ENCODE measurements around the gene ZNF284.
"Not testable (repeated sequence)": the region's sequence is repeated elsewhere in the genome, so short reads cannot be mapped to it uniquely, and the experiment has no call there.

Gene ZNF284

GRCh38 chr19:44113784-44114390, 41.9 kb downstream of the ZNF284 start:
- peak; percentile 47 for ATAC-seq
- no peak for TF ChIP-seq ZNF70 (CRISPR knock-in tag; IDR thresholded peaks at IDR 0.05)
- no peak for TF ChIP-seq TCF4 (CRISPR knock-in tag; IDR thresholded peaks at IDR 0.05; ENCODE audit: borderline replicate concordance)

- TF ChIP-seq ZNF8 (CRISPR knock-in tag; IDR thresholded peaks at IDR 0.05), result peak; percentile 60; the same call in 1 of the 2 replicates
- ATAC-seq, result not testable (repeated sequence)
Observed at GRCh38 chr19:44121162-44121561, 49.2 kb downstream of the ZNF284 start.

- TF ChIP-seq GLIS3 (CRISPR knock-in tag; IDR thresholded peaks at IDR 0.05) (no peak), ZC3H10 (CRISPR knock-in tag; IDR thresholded peaks at IDR 0.05) (no peak), BACH2 (CRISPR knock-in tag; IDR thresholded peaks at IDR 0.05; ENCODE audit: borderline replicate concordance) (no peak), ZNF565 (CRISPR knock-in tag; conservative IDR thresholded peaks at IDR 0.05; ENCODE audit: low read depth) (no peak), POU6F1 (CRISPR knock-in tag; IDR thresholded peaks at IDR 0.05; ENCODE audit: borderline replicate concordance, low read depth) (no peak), ZFP3 (CRISPR knock-in tag; IDR thresholded peaks at IDR 0.05) (no peak), CSDC2 (CRISPR knock-in tag; IDR thresholded peaks at IDR 0.05) (no peak), ZNF8 (CRISPR knock-in tag; IDR thresholded peaks at IDR 0.05) (no peak), ISL1 (CRISPR knock-in tag; IDR thresholded peaks at IDR 0.05) (no peak), TCF4 (CRISPR knock-in tag; IDR thresholded peaks at IDR 0.05; ENCODE audit: borderline replicate concordance) (no peak), PPARA (CRISPR knock-in tag; IDR thresholded peaks at IDR 0.05; ENCODE audit: borderline replicate concordance) (no peak), PATZ1 (CRISPR knock-in tag; IDR thresholded peaks at IDR 0.05; ENCODE audit: borderline replicate concordance) (no peak), CSRNP3 (CRISPR knock-in tag; IDR thresholded peaks at IDR 0.05) (no peak), CREB5 (CRISPR knock-in tag; IDR thresholded peaks at IDR 0.05; ENCODE audit: low read depth) (no peak), OSR1 (CRISPR knock-in tag; IDR thresholded peaks at IDR 0.05) (no peak)
Observed at GRCh38 chr19:44131955-44132354, 60.0 kb downstream of the ZNF284 start.

More at GRCh38 chr19:44131955-44132354, 60.0 kb downstream of the ZNF284 start:
- no peak for ATAC-seq

Measured in SK-N-SH treated with all-trans-retinoic acid at 6 μM for 48 hours (cell line).